Body of pancreas (tissue), 4 donors: ENCODE results near the gene AGPS. TPM values are rescaled to one million over a fixed set of nuclear protein-coding genes. Genes with fewer than 3 reads are reported as not detected.

ENCODE experiments used
- ATAC-seq: fragments of 150-250 bp; one replicate; pipeline ENCODE4 v1.9.1; 2016
- DNase-seq, 4 donors: peaks; one replicate each; pipeline ENCODE4 v3.0.0-alpha.2; 2019
- H3K27ac ChIP-seq, 4 donors: fragments of 200-600 bp; sonication (generic); 1 replicate in 3 of 4; 2 replicates in 1 of 4; pipeline versions ENCODE4 v1.5.1 to v1.6.1; 2016 to 2019; ENCODE audit warnings: mild to moderate bottlenecking in 1 of 4, mixed read lengths in 1 of 4, moderate library complexity in 1 of 4
- H3K27me3 ChIP-seq, 2 donors: fragments of 200-600 bp; sonication (generic); one replicate each; pipeline ENCODE4 v1.6.0; 2016; ENCODE audit warnings: mild to moderate bottlenecking in 1 of 2
- H3K36me3 ChIP-seq, 2 donors: fragments of 200-600 bp; sonication (generic); replicated peaks in 1 of 2; 2 replicates each; pipeline ENCODE4 v1.5.1; 2016; ENCODE audit warnings: low read depth in 2 of 2; ENCODE audit not compliant: insufficient read depth in 1 of 2
- H3K4me1 ChIP-seq: fragments of 200-600 bp; sonication (generic); one replicate; pipeline ENCODE4 v1.6.0; 2016
- H3K4me3 ChIP-seq, 2 donors: fragments of 200-600 bp; sonication (generic); 1 replicate in 1 of 2; 2 replicates in 1 of 2; pipeline ENCODE4 v1.5.1; 2016 to 2019
- H3K9me3 ChIP-seq, 3 donors: fragments of 200-600 bp; sonication (generic); 1 replicate in 2 of 3; 2 replicates in 1 of 3; pipeline ENCODE4 v1.5.1; 2016
- CTCF ChIP-seq, 7 experiments: fragments of 450-650 bp in 4 of 7; fragments of 200-600 bp in 3 of 7; sonication (generic) in 3 of 7; IDR thresholded peaks; one replicate each; pipeline ENCODE4 v1.5.1; 2016 to 2019; ENCODE audit warnings: antibody characterized with exemption in 7 of 7
- POLR2A ChIP-seq, 3 donors: fragments of 450-650 bp; IDR thresholded peaks; one replicate each; pipeline ENCODE4 v1.6.1; 2016; ENCODE audit warnings: antibody characterized with exemption in 3 of 3, mild to moderate bottlenecking in 2 of 3
- WGBS, 2 donors: methylation state at CpG; one replicate each; pipeline ENCODE4 v1.1.5; 2017; 5-methylcytosine and 5-hydroxymethylcytosine counted together
- intact Hi-C: fragments of 100-400 bp; cut with DNase I; formaldehyde crosslinking; loops from one replicate; pipeline ENCODE4 v1.15.1; 2023
- total RNA-seq, 2 donors: library from RNA; depleted of rRNA; stranded (reverse); fragments of >200 nt; gene quantifications; one replicate each; pipeline ENCODE4 v1.1.0, GENCODE V29; 2016

Gene AGPS
- total RNA-seq, 2 donors from 2014 or later = 18.4 to 57.7 TPM

- Histone ChIP-seq H3K4me1 (no peaks in the 10 kb centered on the region), H3K36me3 (no peaks in the 10 kb centered on the region), H3K27ac (no peak overlapping the region), H3K9me3 (no peaks in the 10 kb centered on the region), H3K4me3 (no peak overlapping the region), H3K27me3 (no peaks in the 10 kb centered on the region)
- intact Hi-C loops = no loop called here
- TF ChIP-seq POLR2A (IDR thresholded peaks at IDR 0.05) (no peak), CTCF (IDR thresholded peaks at IDR 0.05) (no peak)
- ATAC-seq = no peak
- no peak for DNase-seq
These were observed 149.8 kb downstream of the AGPS start for GRCh38 chr2:177542396-177542795.

GRCh38 chr2:177543007-177543760 is 150.6 kb downstream of the AGPS start:
- Histone ChIP-seq H3K9me3 (no peaks in the 10 kb centered on the region), H3K4me1 (no peaks in the 10 kb centered on the region), H3K36me3 (no peaks in the 10 kb centered on the region), H3K4me3 (no peak overlapping the region), H3K27ac (no peak overlapping the region), H3K27me3 (no peaks in the 10 kb centered on the region)
- intact Hi-C loops = no loop called here
- peak in 2 of 4 donors; percentile 10 to 17 for DNase-seq
- WGBS, 2 donors = 83 to 88% methylated on average over 6 of the region's 6 CpGs
- TF ChIP-seq POLR2A (IDR thresholded peaks at IDR 0.05) = no peak
- no peak for TF ChIP-seq CTCF (IDR thresholded peaks at IDR 0.05)
- no peak for ATAC-seq

- H3K27me3 ChIP-seq = no peaks in the 10 kb centered on the region
- 64 to 70% methylated on average over 3 of the region's 3 CpGs for WGBS, 2 donors
- no peak overlapping the region for H3K27ac ChIP-seq
- intact Hi-C loops = no loop called here
- H3K9me3 ChIP-seq = no peaks in the 10 kb centered on the region
- no peak for DNase-seq
- no peak overlapping the region for H3K4me3 ChIP-seq
- H3K4me1 ChIP-seq = no peaks in the 10 kb centered on the region
- no peak for TF ChIP-seq POLR2A (IDR thresholded peaks at IDR 0.05)
- TF ChIP-seq CTCF (IDR thresholded peaks at IDR 0.05) = no peak
- H3K36me3 ChIP-seq = no peaks in the 10 kb centered on the region
- ATAC-seq = no peak
These were observed 152.6 kb downstream of the AGPS start for GRCh38 chr2:177545143-177545542.

GRCh38 chr2:177545981-177546585 is 153.5 kb downstream of the AGPS start:
- Histone ChIP-seq H3K27ac (no peak overlapping the region), H3K9me3 (no peaks in the 10 kb centered on the region), H3K4me1 (no peaks in the 10 kb centered on the region), H3K36me3 (no peaks in the 10 kb centered on the region), H3K27me3 (no peaks in the 10 kb centered on the region), H3K4me3 (no peak overlapping the region)
- TF ChIP-seq CTCF (IDR thresholded peaks at IDR 0.05) (no peak), POLR2A (IDR thresholded peaks at IDR 0.05) (no peak)
- DNase-seq (no peak), ATAC-seq (no peak)
- intact Hi-C loops = no loop called here
- WGBS, 2 donors = 91 to 94% methylated on average over 9 to 10 of the region's 10 CpGs

GRCh38 chr2:177547122-177547521 is 154.5 kb downstream of the AGPS start:
- no peak for DNase-seq
- H3K27ac ChIP-seq = no peak overlapping the region
- no peak for ATAC-seq
- H3K27me3 ChIP-seq = no peaks in the 10 kb centered on the region
- H3K9me3 ChIP-seq = no peaks in the 10 kb centered on the region
- H3K4me3 ChIP-seq = no peak overlapping the region
- TF ChIP-seq CTCF (IDR thresholded peaks at IDR 0.05) = no peak
- TF ChIP-seq POLR2A (IDR thresholded peaks at IDR 0.05) = no peak
- no peaks in the 10 kb centered on the region for H3K36me3 ChIP-seq
- intact Hi-C loops = no loop called here
- peaks cover 8% of the 10 kb centered on the region for H3K4me1 ChIP-seq
